Measurements from ENCODE around the gene GRXCR2. TPM values are rescaled to one million over a fixed set of nuclear protein-coding genes. Genes with fewer than 3 reads are reported as not detected.
"Not testable (repeated sequence)": the region's sequence is repeated elsewhere in the genome, so short reads cannot be mapped to it uniquely, and the experiment has no call there.

GRXCR2 gene
- total RNA-seq, 1 donor from 2014 or later = not detected

DNA sequence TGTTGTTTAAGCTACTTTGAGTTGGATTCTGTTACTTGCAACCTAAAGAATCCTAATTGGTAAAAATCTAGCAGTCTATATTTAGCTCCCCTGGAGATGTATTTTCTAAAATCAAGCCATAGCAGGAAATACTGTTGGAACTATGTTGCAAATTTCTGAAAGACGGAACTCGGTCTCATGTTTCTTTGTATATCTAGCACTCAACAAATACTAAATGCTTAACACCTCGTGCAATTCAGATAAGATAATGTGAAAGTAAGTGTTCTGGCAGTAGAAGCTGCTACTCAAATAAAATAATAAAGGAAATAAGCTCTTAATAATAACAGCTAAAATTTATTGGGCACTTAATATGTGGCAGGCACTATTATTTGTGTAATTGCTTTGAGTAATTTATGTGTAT lies 26.7 kb downstream of the GRXCR2 start:
- no peaks in the 10 kb centered on the region for H3K4me1 ChIP-seq (ENCODE audit: control insufficient read depth in 3 of 3, insufficient read depth in 3 of 3, low read length in 3 of 3)
- H3K27me3 ChIP-seq (ENCODE audit: control insufficient read depth in 3 of 3, insufficient read depth in 3 of 3, low read length in 3 of 3) = no peaks in the 10 kb centered on the region
- H3K9me3 ChIP-seq (ENCODE audit: control insufficient read depth in 3 of 3, low read length in 3 of 3) = no peaks in the 10 kb centered on the region
- H3K27ac ChIP-seq (ENCODE audit: low read depth, low read length) = no peak overlapping the region
- H3K36me3 ChIP-seq (ENCODE audit: control insufficient read depth in 3 of 3, insufficient read depth in 3 of 3, low read length in 3 of 3) = no peaks in the 10 kb centered on the region
- no peak overlapping the region for H3K9ac ChIP-seq (ENCODE audit: low read depth in 1 of 3, low read length in 3 of 3)
- H3K4me3 ChIP-seq (ENCODE audit: low read length in 3 of 3) = no peak overlapping the region

DNA sequence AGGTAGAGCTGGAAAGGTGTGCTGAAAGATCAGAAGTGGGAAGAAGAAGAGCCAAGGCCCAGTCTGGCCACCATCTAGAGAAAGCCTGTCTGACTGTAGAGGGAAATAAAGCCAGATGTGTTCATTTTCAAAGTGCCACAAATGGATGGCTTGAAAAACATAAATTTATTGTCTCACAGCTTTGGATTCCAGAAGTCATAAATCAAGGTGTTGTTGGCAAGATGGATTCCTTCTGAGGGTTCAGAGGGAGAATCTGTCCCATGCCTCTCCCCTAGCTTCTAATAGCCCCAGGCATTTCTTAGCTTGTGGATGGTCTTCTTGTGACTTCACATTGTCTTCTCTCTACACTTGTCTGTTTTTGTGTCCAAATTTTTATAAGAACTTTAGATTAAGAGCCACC lies 31.5 kb downstream of the GRXCR2 start:
- Histone ChIP-seq H3K9ac (ENCODE audit: low read depth in 1 of 3, low read length in 3 of 3) (no peak overlapping the region), H3K27ac (ENCODE audit: low read depth, low read length) (no peak overlapping the region), H3K27me3 (ENCODE audit: control insufficient read depth in 3 of 3, insufficient read depth in 3 of 3, low read length in 3 of 3) (no peaks in the 10 kb centered on the region), H3K36me3 (ENCODE audit: control insufficient read depth in 3 of 3, insufficient read depth in 3 of 3, low read length in 3 of 3) (no peaks in the 10 kb centered on the region), H3K4me3 (ENCODE audit: low read length in 3 of 3) (no peak overlapping the region), H3K9me3 (ENCODE audit: control insufficient read depth in 3 of 3, low read length in 3 of 3) (no peaks in the 10 kb centered on the region), H3K4me1 (ENCODE audit: control insufficient read depth in 3 of 3, insufficient read depth in 3 of 3, low read length in 3 of 3) (no peaks in the 10 kb centered on the region)

DNA sequence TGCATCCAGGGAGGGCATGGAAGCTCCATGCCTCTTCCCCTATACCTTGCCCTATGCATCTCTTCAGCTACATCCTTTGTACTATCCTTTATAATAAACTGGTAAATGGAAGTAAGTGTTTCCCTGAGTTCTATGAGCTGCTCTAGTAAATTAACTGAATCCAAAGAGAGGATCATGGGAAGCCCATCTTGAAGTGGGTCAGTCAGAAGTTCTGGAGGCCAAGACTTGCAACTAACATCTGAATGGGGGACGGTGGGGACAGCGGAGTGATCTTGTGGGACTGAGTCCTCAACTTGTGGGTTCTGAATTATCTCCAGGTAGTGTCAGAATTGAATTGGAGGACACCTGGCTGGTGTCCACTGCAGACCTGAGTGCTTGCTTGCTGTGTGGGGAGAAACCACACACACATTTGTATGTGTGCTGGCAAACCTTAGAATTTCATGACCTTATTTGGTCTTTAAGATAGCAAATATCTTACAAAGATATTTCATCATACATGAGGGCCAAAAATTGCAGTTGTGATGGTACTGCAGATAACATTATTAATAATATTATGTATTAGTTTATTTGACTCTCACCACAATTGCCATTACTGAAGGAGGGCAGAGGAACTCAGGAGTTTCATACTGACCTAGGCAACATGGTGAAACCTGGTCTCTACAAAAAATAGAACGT lies 32.2 kb downstream of the GRXCR2 start:
- H3K4me3 ChIP-seq (ENCODE audit: low read length in 3 of 3) = no peak overlapping the region
- no peaks in the 10 kb centered on the region for H3K27me3 ChIP-seq (ENCODE audit: control insufficient read depth in 3 of 3, insufficient read depth in 3 of 3, low read length in 3 of 3)
- H3K27ac ChIP-seq (ENCODE audit: low read depth, low read length) = no peak overlapping the region
- peaks cover 4 to 6% (median 6%) of the 10 kb centered on the region in 3 donors for H3K4me1 ChIP-seq (ENCODE audit: control insufficient read depth in 3 of 3, insufficient read depth in 3 of 3, low read length in 3 of 3)
- no peaks in the 10 kb centered on the region for H3K36me3 ChIP-seq (ENCODE audit: control insufficient read depth in 3 of 3, insufficient read depth in 3 of 3, low read length in 3 of 3)
- H3K9me3 ChIP-seq (ENCODE audit: control insufficient read depth in 3 of 3, low read length in 3 of 3) = no peaks in the 10 kb centered on the region
- H3K9ac ChIP-seq (ENCODE audit: low read depth in 1 of 3, low read length in 3 of 3) = no peak overlapping the region

DNA sequence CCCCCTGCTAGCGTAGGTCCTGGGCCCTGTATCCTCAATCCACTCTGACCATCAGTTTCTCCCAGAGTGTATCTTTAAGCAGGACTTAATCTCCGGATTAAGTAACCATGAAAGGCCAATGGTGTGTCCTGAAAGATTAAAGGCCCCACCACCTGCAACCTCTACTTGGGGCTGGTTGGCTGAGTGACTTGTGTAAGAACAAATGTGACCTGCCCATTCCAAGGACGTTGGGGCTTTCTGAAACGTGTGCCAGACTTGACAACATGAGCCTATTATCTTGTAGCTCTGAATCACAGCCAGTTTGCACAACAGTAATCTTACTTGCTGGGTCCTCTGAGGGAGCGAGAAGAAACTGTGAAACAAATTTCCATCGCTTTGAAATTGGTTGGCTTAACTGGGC lies 34.5 kb downstream of the GRXCR2 start:
- no peaks in the 10 kb centered on the region for H3K27me3 ChIP-seq (ENCODE audit: control insufficient read depth in 3 of 3, insufficient read depth in 3 of 3, low read length in 3 of 3)
- no peaks in the 10 kb centered on the region for H3K9me3 ChIP-seq (ENCODE audit: control insufficient read depth in 3 of 3, low read length in 3 of 3)
- H3K36me3 ChIP-seq (ENCODE audit: control insufficient read depth in 3 of 3, insufficient read depth in 3 of 3, low read length in 3 of 3) = no peaks in the 10 kb centered on the region
- no peak overlapping the region for H3K9ac ChIP-seq (ENCODE audit: low read depth in 1 of 3, low read length in 3 of 3)
- peaks cover 7 to 14% (median 14%) of the 10 kb centered on the region in 3 donors for H3K4me1 ChIP-seq (ENCODE audit: control insufficient read depth in 3 of 3, insufficient read depth in 3 of 3, low read length in 3 of 3)
- no peak overlapping the region for H3K27ac ChIP-seq (ENCODE audit: low read depth, low read length)
- H3K4me3 ChIP-seq (ENCODE audit: low read length in 3 of 3) = no peak overlapping the region

DNA sequence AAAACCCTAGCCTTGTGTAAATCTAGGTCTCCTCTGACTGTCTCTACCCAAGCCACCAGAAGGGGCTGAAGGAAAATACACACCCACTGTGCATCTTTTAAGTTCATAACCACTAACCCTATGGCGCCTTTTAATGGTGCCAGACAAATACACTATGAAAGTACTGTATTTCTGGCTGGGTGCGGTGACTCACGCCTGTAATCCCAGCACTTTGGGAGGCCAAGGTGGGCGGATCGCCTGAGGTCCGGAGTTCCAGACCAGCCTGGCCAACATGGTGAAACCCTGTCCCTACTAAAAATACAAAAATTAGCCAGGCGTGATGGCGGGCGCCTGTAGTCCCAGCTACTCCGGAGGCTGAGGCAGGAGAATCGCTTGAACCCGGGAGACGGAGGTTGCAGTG lies 36.6 kb downstream of the GRXCR2 start:
- not testable (repeated sequence) for H3K27ac ChIP-seq (ENCODE audit: low read depth, low read length); H3K27me3 ChIP-seq (ENCODE audit: control insufficient read depth in 3 of 3, insufficient read depth in 3 of 3, low read length in 3 of 3); H3K36me3 ChIP-seq (ENCODE audit: control insufficient read depth in 3 of 3, insufficient read depth in 3 of 3, low read length in 3 of 3); H3K9me3 ChIP-seq (ENCODE audit: control insufficient read depth in 3 of 3, low read length in 3 of 3)
- peaks cover 7 to 14% (median 14%) of the 10 kb centered on the region in 3 donors for H3K4me1 ChIP-seq (ENCODE audit: control insufficient read depth in 3 of 3, insufficient read depth in 3 of 3, low read length in 3 of 3)
- peak overlapping the region in 2 of 3 donors; percentile 82 to 86 for H3K9ac ChIP-seq (ENCODE audit: low read depth in 1 of 3, low read length in 3 of 3)
- H3K4me3 ChIP-seq (ENCODE audit: low read length in 3 of 3) = peak overlapping the region; percentile 84 to 89 (median 85)

DNA sequence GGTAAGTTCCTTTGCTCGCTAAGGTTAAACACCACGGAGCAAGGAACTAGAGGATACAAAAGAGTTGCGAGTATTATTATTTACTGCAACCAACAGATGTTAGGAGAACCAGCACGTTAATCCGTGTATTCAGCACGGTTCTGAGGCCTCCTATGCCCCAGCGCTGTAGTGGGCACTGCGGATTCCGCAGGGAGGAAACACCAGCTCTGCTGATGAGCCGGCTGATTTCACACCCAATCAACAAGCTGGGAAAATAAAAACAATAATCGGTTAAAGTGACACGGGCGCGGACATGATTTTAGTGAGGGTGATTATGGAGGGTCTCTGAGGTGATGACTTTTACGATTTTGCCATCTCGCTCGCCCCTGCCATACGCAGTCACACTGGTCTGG lies 37.0 kb downstream of the GRXCR2 start:
- H3K27ac ChIP-seq (ENCODE audit: low read depth, low read length) = peak overlapping the region; percentile 62
- H3K36me3 ChIP-seq (ENCODE audit: control insufficient read depth in 3 of 3, insufficient read depth in 3 of 3, low read length in 3 of 3) = no peaks in the 10 kb centered on the region
- H3K27me3 ChIP-seq (ENCODE audit: control insufficient read depth in 3 of 3, insufficient read depth in 3 of 3, low read length in 3 of 3) = no peaks in the 10 kb centered on the region
- H3K4me3 ChIP-seq (ENCODE audit: low read length in 3 of 3) = peak overlapping the region; percentile 84 to 89 (median 85)
- H3K9me3 ChIP-seq (ENCODE audit: control insufficient read depth in 3 of 3, low read length in 3 of 3) = no peaks in the 10 kb centered on the region
- H3K4me1 ChIP-seq (ENCODE audit: control insufficient read depth in 3 of 3, insufficient read depth in 3 of 3, low read length in 3 of 3) = peaks cover 7 to 14% (median 14%) of the 10 kb centered on the region in 3 donors
- H3K9ac ChIP-seq (ENCODE audit: low read depth in 1 of 3, low read length in 3 of 3) = peak overlapping the region; percentile 82 to 86 (median 82)

DNA sequence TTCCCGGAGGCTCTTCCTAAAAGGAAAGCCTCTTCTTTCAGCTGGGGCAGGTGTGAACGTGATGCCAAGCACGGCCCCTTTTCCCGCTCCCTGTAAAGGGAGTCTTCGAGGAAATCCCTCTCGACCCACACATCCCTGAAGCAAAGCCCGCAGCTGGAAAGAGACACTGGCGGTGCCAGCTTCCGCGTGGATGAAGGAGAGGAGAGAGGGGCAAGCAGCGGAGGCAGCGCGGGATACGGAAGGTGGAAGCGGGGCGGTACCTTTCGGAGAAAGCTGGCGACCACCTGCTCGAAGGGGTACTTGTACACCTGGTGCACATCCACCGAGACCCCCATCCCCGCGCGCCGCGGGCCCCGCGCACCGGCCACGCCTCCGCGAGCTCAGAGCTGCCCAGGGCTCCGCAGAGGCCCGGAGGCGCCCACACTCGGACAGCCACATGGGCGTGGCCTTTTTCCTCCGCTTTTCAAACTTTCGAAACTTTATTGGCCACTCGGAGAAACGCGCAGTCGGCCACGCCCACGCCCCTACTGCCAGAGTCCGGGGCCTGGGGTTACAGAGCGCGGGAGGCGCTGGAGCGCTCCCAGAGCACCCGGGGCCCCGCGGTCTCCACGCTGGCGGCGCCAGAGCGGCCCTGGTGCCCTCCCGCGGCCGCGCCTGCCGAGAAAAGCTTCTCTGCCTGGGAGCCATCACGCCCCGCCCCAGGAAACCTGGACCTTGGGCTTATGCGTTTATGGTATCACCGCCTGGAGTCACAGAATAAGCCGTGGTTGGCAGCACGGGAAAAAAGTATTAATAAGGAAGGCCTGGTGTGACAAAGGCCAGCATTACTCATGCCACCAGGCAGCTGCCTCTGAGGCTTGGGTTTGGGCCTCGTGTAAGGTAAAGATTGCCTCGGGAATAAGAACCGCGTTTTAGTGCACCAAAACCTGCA lies 37.6 kb downstream of the GRXCR2 start, which contains the start of gene PRELID2:
Gene PRELID2, minus strand, starts transcription at position 426 of the 931 bp plus-strand sequence. Its CDS starts 91 bp downstream, at position 335.
- H3K4me3 ChIP-seq (ENCODE audit: low read length in 3 of 3) = peak within 1 kb of the TSS; percentile 84 to 89 (median 85)
- H3K9me3 ChIP-seq (ENCODE audit: control insufficient read depth in 3 of 3, low read length in 3 of 3) = no peaks in the 10 kb centered on the region
- H3K9ac ChIP-seq (ENCODE audit: low read depth in 1 of 3, low read length in 3 of 3) = peak within 1 kb of the TSS; percentile 82 to 86 (median 82)
- H3K4me1 ChIP-seq (ENCODE audit: control insufficient read depth in 3 of 3, insufficient read depth in 3 of 3, low read length in 3 of 3) = peaks cover 7 to 14% (median 14%) of the 10 kb centered on the region in 3 donors
- H3K27me3 ChIP-seq (ENCODE audit: control insufficient read depth in 3 of 3, insufficient read depth in 3 of 3, low read length in 3 of 3) = no peaks in the 10 kb centered on the region
- no peaks in the 10 kb centered on the region for H3K36me3 ChIP-seq (ENCODE audit: control insufficient read depth in 3 of 3, insufficient read depth in 3 of 3, low read length in 3 of 3)
- H3K27ac ChIP-seq (ENCODE audit: low read depth, low read length) = peak within 1 kb of the TSS; percentile 62

DNA sequence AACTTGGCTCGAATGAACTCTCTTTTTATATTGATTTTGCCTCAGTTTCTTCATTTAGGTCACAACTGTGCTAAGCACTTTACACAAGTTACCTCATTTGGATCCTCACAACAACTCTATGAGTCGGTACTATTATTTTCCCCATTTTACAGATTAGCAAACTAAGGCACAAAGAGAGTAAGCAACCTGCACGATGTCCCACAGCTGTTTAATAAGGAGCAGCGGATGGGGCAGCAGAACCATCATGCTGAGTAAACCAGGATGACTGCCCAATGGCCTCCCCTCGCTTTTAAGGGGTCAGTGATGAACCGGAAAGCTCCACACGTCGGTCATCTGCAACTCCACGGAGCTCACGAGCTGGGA lies 38.3 kb downstream of the GRXCR2 start:
- Histone ChIP-seq H3K9me3 (ENCODE audit: control insufficient read depth in 3 of 3, low read length in 3 of 3) (no peaks in the 10 kb centered on the region), H3K9ac (ENCODE audit: low read depth in 1 of 3, low read length in 3 of 3) (peak overlapping the region; percentile 82 to 86 (median 82)), H3K4me1 (ENCODE audit: control insufficient read depth in 3 of 3, insufficient read depth in 3 of 3, low read length in 3 of 3) (peaks cover 7 to 14% (median 14%) of the 10 kb centered on the region in 3 donors), H3K27ac (ENCODE audit: low read depth, low read length) (peak overlapping the region; percentile 62), H3K27me3 (ENCODE audit: control insufficient read depth in 3 of 3, insufficient read depth in 3 of 3, low read length in 3 of 3) (no peaks in the 10 kb centered on the region), H3K4me3 (ENCODE audit: low read length in 3 of 3) (peak overlapping the region; percentile 84 to 89 (median 85)), H3K36me3 (ENCODE audit: control insufficient read depth in 3 of 3, insufficient read depth in 3 of 3, low read length in 3 of 3) (no peaks in the 10 kb centered on the region)

DNA sequence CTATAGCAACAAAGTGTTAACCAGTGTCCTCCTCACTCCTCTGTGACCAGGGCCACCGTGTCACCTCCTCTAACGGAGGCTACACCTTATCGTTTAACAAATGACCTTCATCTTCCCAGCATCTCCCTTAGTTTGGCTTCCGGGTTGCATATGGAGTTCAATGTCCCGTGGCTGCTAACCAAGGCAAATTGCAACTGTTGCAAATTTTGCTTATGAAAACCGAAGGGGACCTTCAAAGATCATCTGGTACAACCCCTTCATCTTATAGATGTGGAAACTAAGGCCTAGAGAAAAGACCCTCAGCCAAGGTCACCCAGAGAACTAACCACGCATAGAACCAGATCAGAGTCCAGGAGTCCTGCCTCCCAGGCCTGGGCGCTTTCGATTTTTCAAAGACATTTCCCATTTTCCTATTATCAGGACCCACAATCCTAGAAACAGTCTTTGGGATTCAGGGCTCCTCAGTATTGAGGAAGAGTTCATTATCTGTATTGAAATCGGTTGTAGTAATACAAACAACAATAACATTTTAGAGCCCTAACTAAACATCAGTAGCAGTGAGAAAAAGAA lies 39.1 kb downstream of the GRXCR2 start:
- Histone ChIP-seq H3K27ac (ENCODE audit: low read depth, low read length) (no peak overlapping the region), H3K9ac (ENCODE audit: low read depth in 1 of 3, low read length in 3 of 3) (no peak overlapping the region), H3K4me1 (ENCODE audit: control insufficient read depth in 3 of 3, insufficient read depth in 3 of 3, low read length in 3 of 3) (peaks cover 7 to 14% (median 14%) of the 10 kb centered on the region in 3 donors), H3K9me3 (ENCODE audit: control insufficient read depth in 3 of 3, low read length in 3 of 3) (no peaks in the 10 kb centered on the region), H3K36me3 (ENCODE audit: control insufficient read depth in 3 of 3, insufficient read depth in 3 of 3, low read length in 3 of 3) (no peaks in the 10 kb centered on the region), H3K4me3 (ENCODE audit: low read length in 3 of 3) (no peak overlapping the region), H3K27me3 (ENCODE audit: control insufficient read depth in 3 of 3, insufficient read depth in 3 of 3, low read length in 3 of 3) (no peaks in the 10 kb centered on the region)
